Gastroesophageal sphincter (tissue), 4 donors: ENCODE results near the gene GLT1D1. TPM values are rescaled to one million over a fixed set of nuclear protein-coding genes. Genes with fewer than 3 reads are reported as not detected.

Source experiments
- ATAC-seq: fragments of 150-250 bp; one replicate; pipeline ENCODE4 v1.9.1; 2016; ENCODE audit warnings: mild to moderate bottlenecking, moderate library complexity
- H3K27ac ChIP-seq, 4 donors: fragments of 200-600 bp; sonication (generic) in 3 of 4; 1 replicate in 3 of 4; 2 replicates in 1 of 4; pipeline ENCODE4 v1.5.1; 2016 to 2019
- H3K27me3 ChIP-seq: fragments of 200-600 bp; sonication (generic); one replicate; pipeline ENCODE4 v1.5.1; 2019
- H3K36me3 ChIP-seq, 2 donors: fragments of 200-600 bp; sonication (generic); one replicate each; pipeline ENCODE4 v1.5.1; 2019; ENCODE audit warnings: control low read depth in 1 of 2
- H3K4me1 ChIP-seq, 3 donors: fragments of 200-600 bp; sonication (generic); 1 replicate in 2 of 3; 2 replicates in 1 of 3; pipeline ENCODE4 v1.5.1; 2016 to 2019; ENCODE audit warnings: control low read depth in 2 of 3
- H3K4me3 ChIP-seq, 2 donors: fragments of 200-600 bp; sonication (generic); one replicate each; pipeline ENCODE4 v1.5.1; 2019; ENCODE audit warnings: mild to moderate bottlenecking in 1 of 2, moderate library complexity in 1 of 2
- H3K9me3 ChIP-seq, 3 donors: fragments of 200-600 bp; sonication (generic); one replicate each; pipeline ENCODE4 v1.5.1; 2017 to 2019; ENCODE audit warnings: control low read depth in 2 of 3
- CTCF ChIP-seq, 4 experiments: fragments of 200-600 bp in 2 of 4; fragments of 450-650 bp in 2 of 4; sonication (generic) in 1 of 4; IDR thresholded peaks; one replicate each; pipeline ENCODE4 v1.5.1; 2017 to 2019; ENCODE audit warnings: antibody characterized with exemption in 4 of 4, mild to moderate bottlenecking in 2 of 4, moderate library complexity in 2 of 4
- EP300 ChIP-seq: sonication (generic); formaldehyde crosslinking; IDR thresholded peaks from one replicate; pipeline ENCODE4 v1.6.1; 2017; ENCODE audit warnings: antibody characterized with exemption, mild to moderate bottlenecking
- POLR2A ChIP-seq, 2 donors: fragments of 450-650 bp; IDR thresholded peaks; one replicate each; pipeline ENCODE4 v1.6.1; 2017; ENCODE audit warnings: antibody characterized with exemption in 2 of 2, mild to moderate bottlenecking in 2 of 2, moderate library complexity in 1 of 2
- POLR2AphosphoS5 ChIP-seq: sonication (generic); formaldehyde crosslinking; IDR thresholded peaks from one replicate; pipeline ENCODE4 v1.6.1; 2017; ENCODE audit warnings: antibody characterized with exemption
- WGBS, 2 donors: methylation state at CpG; one replicate each; pipeline ENCODE4 v1.1.5; 2018; ENCODE audit warnings: low coverage in 1 of 2; 5-methylcytosine and 5-hydroxymethylcytosine counted together
- total RNA-seq, 4 donors: library from RNA; depleted of rRNA; stranded (reverse); fragments of >200 nt; gene quantifications; one replicate each; pipeline ENCODE4 v1.1.0, GENCODE V29; 2016

Gene GLT1D1
- total RNA-seq, 4 donors from 2014 or later: 0.27 to 1.8 (median 0.47) TPM; not detected in 1

- ATAC-seq: no peak
- no peak overlapping the region for H3K27ac ChIP-seq
- H3K36me3 ChIP-seq: peaks cover 0 to 54% of the 10 kb centered on the region in 2 donors
- H3K27me3 ChIP-seq: no peaks in the 10 kb centered on the region
- peaks cover 0 to 30% (median 19%) of the 10 kb centered on the region in 3 donors for H3K4me1 ChIP-seq
- H3K4me3 ChIP-seq: no peak overlapping the region
- H3K9me3 ChIP-seq: peaks cover 0 to 3% (median 0%) of the 10 kb centered on the region in 3 donors
- WGBS, 2 donors: 84 to 93% methylated on average over 3 of the region's 14 CpGs
- TF ChIP-seq EP300 (no peak), POLR2A (IDR thresholded peaks at IDR 0.05) (no peak), POLR2AphosphoS5 (no peak), CTCF (IDR thresholded peaks at IDR 0.05) (no peak)
These were observed 46.0 kb upstream of the GLT1D1 start for GRCh38 chr12:128807161-128807724.

GRCh38 chr12:128808651-128809050 is 44.6 kb upstream of the GLT1D1 start:
- ATAC-seq: no peak
- Histone ChIP-seq H3K4me1 (peaks cover 0 to 43% (median 19%) of the 10 kb centered on the region in 3 donors), H3K4me3 (no peak overlapping the region), H3K36me3 (peaks cover 0 to 55% of the 10 kb centered on the region in 2 donors), H3K27me3 (no peaks in the 10 kb centered on the region), H3K9me3 (peaks cover 0 to 3% (median 0%) of the 10 kb centered on the region in 3 donors), H3K27ac (no peak overlapping the region)
- TF ChIP-seq EP300: no peak
- no peak for TF ChIP-seq CTCF (IDR thresholded peaks at IDR 0.05)
- TF ChIP-seq POLR2A (IDR thresholded peaks at IDR 0.05): no peak
- no peak for TF ChIP-seq POLR2AphosphoS5
- WGBS, 2 donors: 88 to 90% methylated on average over 3 to 6 of the region's 12 CpGs

- no peaks in the 10 kb centered on the region for H3K9me3 ChIP-seq
- H3K4me3 ChIP-seq: peak overlapping the region in 1 of 2 donors; percentile 15
- H3K36me3 ChIP-seq: peaks cover 0 to 49% of the 10 kb centered on the region in 2 donors
- H3K27me3 ChIP-seq: no peaks in the 10 kb centered on the region
- TF ChIP-seq POLR2AphosphoS5 (no peak), EP300 (no peak), POLR2A (IDR thresholded peaks at IDR 0.05) (no peak), CTCF (IDR thresholded peaks at IDR 0.05) (no peak)
- H3K27ac ChIP-seq: peak overlapping the region in 3 of 4 donors; percentile 76 to 82 (median 78)
- peaks cover 0 to 61% (median 21%) of the 10 kb centered on the region in 3 donors for H3K4me1 ChIP-seq
- peak; percentile 79 for ATAC-seq
- 0 to 12% methylated on average over 4 to 13 of the region's 14 CpGs for WGBS, 2 donors
These were observed 42.8 kb upstream of the GLT1D1 start for GRCh38 chr12:128810182-128811127.

- Histone ChIP-seq H3K27me3 (no peaks in the 10 kb centered on the region), H3K4me1 (peaks cover 0 to 74% (median 33%) of the 10 kb centered on the region in 3 donors), H3K4me3 (no peak overlapping the region), H3K9me3 (no peaks in the 10 kb centered on the region), H3K27ac (no peak overlapping the region), H3K36me3 (peaks cover 0 to 41% of the 10 kb centered on the region in 2 donors)
- no peak for ATAC-seq
- WGBS, 2 donors: 89% methylated on average over 2 to 5 of the region's 9 CpGs
- TF ChIP-seq POLR2A (IDR thresholded peaks at IDR 0.05) (no peak), POLR2AphosphoS5 (no peak), CTCF (IDR thresholded peaks at IDR 0.05) (no peak)
These were observed 41.5 kb upstream of the GLT1D1 start for GRCh38 chr12:128811806-128812205.
